MCF 10A (cell line): ENCODE results near the gene AGER. TPM values are rescaled to one million over a fixed set of nuclear protein-coding genes. Genes with fewer than 3 reads are reported as not detected.

Experiments
- BruUV-seq: library from RNA; stranded (reverse); fragments of 400-500 nt; replicated peaks from 2 replicates; lab custom pipeline; 2021; lab: Mats Ljungman, UMichigan
- CTCF ChIA-PET: fragments of 300-600 bp; sonication (Branson Sonifier 250); formaldehyde crosslinking; extraction: SDS; loops from one replicate; lab custom pipeline; 2021; ENCODE audit warnings: antibody characterized with exemption, inconsistent platforms; lab: Yijun Ruan, JAX
- POLR2A ChIA-PET: fragments of 300-600, 350-650 bp; sonication (Branson Sonifier 250); formaldehyde crosslinking; extraction: SDS; loops from one replicate; lab custom pipeline; 2020; ENCODE audit warnings: antibody characterized with exemption, inconsistent platforms; lab: Yijun Ruan, JAX
- DNase-seq: peaks from one replicate; pipeline ENCODE4 v3.0.0-alpha.2; 2018; ENCODE audit not compliant: unreplicated experiment
- H3K27ac Mint-ChIP-seq: one replicate; pipeline ENCODE4 v1.8.0; 2022; ENCODE audit warnings: mild to moderate bottlenecking, low read depth, mixed read lengths; ENCODE audit not compliant: unreplicated experiment
- H3K27me3 Mint-ChIP-seq: one replicate; pipeline ENCODE4 v1.8.0; 2022; ENCODE audit warnings: mixed read lengths; ENCODE audit not compliant: insufficient read depth, unreplicated experiment
- H3K36me3 Mint-ChIP-seq: one replicate; pipeline ENCODE4 v1.8.0; 2022; ENCODE audit warnings: mild to moderate bottlenecking, moderate library complexity, mixed read lengths; ENCODE audit not compliant: insufficient read depth, unreplicated experiment
- H3K4me1 Mint-ChIP-seq: one replicate; pipeline ENCODE4 v1.8.0; 2022; ENCODE audit warnings: mixed read lengths; ENCODE audit not compliant: insufficient read depth, unreplicated experiment
- H3K4me3 Mint-ChIP-seq: one replicate; pipeline ENCODE4 v1.8.0; 2022; ENCODE audit warnings: mild to moderate bottlenecking, moderate library complexity, mixed read lengths; ENCODE audit not compliant: unreplicated experiment
- H3K9me3 Mint-ChIP-seq: one replicate; pipeline ENCODE4 v1.8.0; 2022; ENCODE audit warnings: mixed read lengths; ENCODE audit not compliant: unreplicated experiment
- intact Hi-C: fragments of 100-400 bp; cut with micrococcal nuclease; formaldehyde crosslinking; loops from 2 replicates; pipeline ENCODE4 v1.14.1; 2022
- microRNA-seq: library from miRNA; unstranded; fragments of <30 nt; microRNA quantifications from one replicate; pipeline ENCODE4 v1.2.0, GENCODE V29; 2022
- total RNA-seq: library from RNA; stranded (reverse); gene quantifications from 2 replicates; pipeline ENCODE4 v1.2.3, GENCODE V29; 2022
- TF ChIP-seq, protein P1 (sequence below): fragments of 200-600 bp; IDR thresholded peaks from one replicate; pipeline ENCODE4 v1.8.0; 2022; ENCODE audit warnings: antibody characterized with exemption, mild to moderate bottlenecking; ENCODE audit not compliant: unreplicated experiment

AGER gene
- total RNA-seq, 1 experiment from 2014 or later: 8.0 TPM

DNA sequence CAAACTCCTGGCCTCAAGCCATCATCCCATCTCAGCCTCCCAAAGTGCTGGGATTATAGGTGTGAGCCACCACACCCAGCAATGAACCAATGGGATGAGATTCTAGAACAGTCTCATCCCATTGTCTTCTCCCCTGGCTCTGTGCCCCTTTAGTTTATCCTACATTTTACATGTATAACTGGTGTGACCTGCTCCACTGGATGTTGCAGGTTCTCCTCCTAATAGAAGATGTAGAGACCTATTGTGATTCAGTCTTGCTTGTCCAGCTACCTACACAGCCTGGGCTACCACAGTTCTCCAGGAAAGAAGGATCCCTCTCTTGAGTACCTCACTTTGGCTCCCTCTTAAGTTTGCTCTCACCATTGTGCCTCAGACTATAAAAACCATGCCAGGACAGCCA lies 51.9 kb downstream of the AGER start:
- Mint-ChIP-seq H3K9me3 (no peaks in the 10 kb centered on the region), H3K27ac (no peak overlapping the region), H3K4me1 (peaks cover 17% of the 10 kb centered on the region), H3K36me3 (peaks cover 24% of the 10 kb centered on the region), H3K4me3 (peak overlapping the region; percentile 15), H3K27me3 (peaks cover 13% of the 10 kb centered on the region)
- no peak for DNase-seq
- intact Hi-C loops: no loop called here
- TF ChIP-seq, protein P1, sequence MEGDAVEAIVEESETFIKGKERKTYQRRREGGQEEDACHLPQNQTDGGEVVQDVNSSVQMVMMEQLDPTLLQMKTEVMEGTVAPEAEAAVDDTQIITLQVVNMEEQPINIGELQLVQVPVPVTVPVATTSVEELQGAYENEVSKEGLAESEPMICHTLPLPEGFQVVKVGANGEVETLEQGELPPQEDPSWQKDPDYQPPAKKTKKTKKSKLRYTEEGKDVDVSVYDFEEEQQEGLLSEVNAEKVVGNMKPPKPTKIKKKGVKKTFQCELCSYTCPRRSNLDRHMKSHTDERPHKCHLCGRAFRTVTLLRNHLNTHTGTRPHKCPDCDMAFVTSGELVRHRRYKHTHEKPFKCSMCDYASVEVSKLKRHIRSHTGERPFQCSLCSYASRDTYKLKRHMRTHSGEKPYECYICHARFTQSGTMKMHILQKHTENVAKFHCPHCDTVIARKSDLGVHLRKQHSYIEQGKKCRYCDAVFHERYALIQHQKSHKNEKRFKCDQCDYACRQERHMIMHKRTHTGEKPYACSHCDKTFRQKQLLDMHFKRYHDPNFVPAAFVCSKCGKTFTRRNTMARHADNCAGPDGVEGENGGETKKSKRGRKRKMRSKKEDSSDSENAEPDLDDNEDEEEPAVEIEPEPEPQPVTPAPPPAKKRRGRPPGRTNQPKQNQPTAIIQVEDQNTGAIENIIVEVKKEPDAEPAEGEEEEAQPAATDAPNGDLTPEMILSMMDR: no peak
- ChIA-PET CTCF (interaction anchor here (0.6 to 1.2 kb wide), 2 partner anchors 14 to 24 kb away, joined by 3 to 6 read pairs; no protein-coding TSS in a partner anchor), POLR2A (interaction anchor here (3.3 kb wide), 1 partner anchor 14 kb away, joined by 10 read pairs; no protein-coding TSS in a partner anchor)
- no TSS peak for BruUV-seq

DNA sequence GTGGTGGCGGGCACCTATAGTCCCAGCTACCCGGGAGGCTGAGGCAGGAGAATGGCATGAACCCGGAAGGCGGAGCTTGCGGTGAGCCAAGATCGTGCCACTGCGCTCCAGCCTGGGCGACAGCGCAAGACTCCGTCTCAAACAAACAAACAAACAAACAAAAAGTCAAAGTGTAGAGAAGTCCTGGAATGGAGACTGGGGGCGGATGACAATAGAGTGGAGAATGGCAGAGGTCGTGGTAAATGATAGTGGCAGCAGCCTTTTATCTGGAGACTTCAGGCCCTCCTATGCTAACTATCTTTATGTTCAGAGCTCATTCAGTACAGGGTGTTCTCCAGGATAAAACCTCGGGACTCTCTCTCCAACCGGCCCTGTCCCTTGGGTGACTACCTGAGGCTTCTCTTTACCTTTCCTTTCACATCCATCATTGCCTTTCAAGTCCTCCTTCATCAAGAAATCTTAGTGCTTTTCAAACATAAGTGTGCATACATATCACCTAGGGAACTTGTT lies 52.6 kb downstream of the AGER start:
- Mint-ChIP-seq H3K4me3 (peak overlapping the region; percentile 15), H3K27ac (no peak overlapping the region), H3K36me3 (peaks cover 25% of the 10 kb centered on the region), H3K9me3 (no peaks in the 10 kb centered on the region), H3K4me1 (peaks cover 23% of the 10 kb centered on the region), H3K27me3 (peaks cover 11% of the 10 kb centered on the region)
- TF ChIP-seq, protein P1: no peak
- DNase-seq: no peak
- intact Hi-C loops: no loop called here
- no TSS peak for BruUV-seq
- POLR2A ChIA-PET: interaction anchor here (1.4 to 4.9 kb wide), 6 partner anchors 15 to 840 kb away, joined by 3 to 100 read pairs (median 7); partner anchors contain the start of genes AGPAT1 and RNF5
- CTCF ChIA-PET: interaction anchor here (0.6 kb wide), 2 partner anchors 23 to 551 kb away, joined by 3 to 6 read pairs; no protein-coding TSS in a partner anchor

Small RNAs within 50 kb of the gene (microRNA-seq; reads per million reads assigned to microRNA genes)
- 1.9 reads per million, percentile 13 among the genes with 10 or more reads in this experiment for gene MIR6721
- gene MIR6833: not detected

Other genes with a start within 250 kb of the AGER start
- 24.5 and 24.6 TPM in 2 replicates for gene CFB, start 238.2 kb downstream of the AGER start, total RNA-seq
- gene NELFE, start 225.3 kb downstream of the AGER start, total RNA-seq: 90.7 and 113 TPM in 2 replicates
- gene SKIC2, start 225.1 kb downstream of the AGER start, total RNA-seq: 53.1 and 66.2 TPM in 2 replicates
- 39.1 and 41.4 TPM in 2 replicates for gene DXO, start 212.1 kb downstream of the AGER start, total RNA-seq
- gene C4A, start 202.2 kb downstream of the AGER start, total RNA-seq: 7.7 and 16.2 TPM in 2 replicates
- 7.7 and 12.7 TPM in 2 replicates for gene C4B, start 169.5 kb downstream of the AGER start, total RNA-seq
- gene CYP21A2, start 145.8 kb downstream of the AGER start, total RNA-seq: 0.33 and 0.88 TPM in 2 replicates
- gene TNXB, start 74.9 kb downstream of the AGER start, total RNA-seq: 3.0 and 4.3 TPM in 2 replicates
- gene ATF6B, start 56.0 kb downstream of the AGER start, total RNA-seq: 65.6 and 86.5 TPM in 2 replicates
- gene FKBPL, start 54.0 kb downstream of the AGER start, total RNA-seq: 4.8 and 5.8 TPM in 2 replicates
- 0.17 and 0.19 TPM in 2 replicates for gene PRRT1, start 32.3 kb downstream of the AGER start, total RNA-seq
- 3.7 and 5.4 TPM in 2 replicates for gene PPT2, start 30.1 kb downstream of the AGER start, total RNA-seq
- gene EGFL8, start 19.7 kb downstream of the AGER start, total RNA-seq: 3.1 and 6.7 TPM in 2 replicates
- 37.8 and 43.4 TPM in 2 replicates for gene AGPAT1, start 8.2 kb downstream of the AGER start, total RNA-seq
- gene RNF5, start 5.8 kb downstream of the AGER start, total RNA-seq: 28.1 and 29.6 TPM in 2 replicates
- gene PBX2, start 5.9 kb upstream of the AGER start, total RNA-seq: 48.1 and 49.2 TPM in 2 replicates
- 0.71 and 0.84 TPM in 2 replicates for gene GPSM3, start 8.4 kb upstream of the AGER start, total RNA-seq
- gene NOTCH4, start 39.8 kb upstream of the AGER start, total RNA-seq: not detected in 2 replicates
- not detected in 2 replicates for gene TSBP1, start 187.7 kb upstream of the AGER start, total RNA-seq
- not detected in 2 replicates for gene BTNL2, start 222.9 kb upstream of the AGER start, total RNA-seq